NCI-H1092 (cell line): Measurements from ENCODE around the gene SIVA1.

Experiments used
- DNase-seq: peaks from one replicate; lab custom pipeline; 2025; lab: John Stamatoyannopoulos, UW

SIVA1 gene

GRCh38 chr14:104784846-104785707 lies 32.1 kb downstream of the SIVA1 start:
- DNase-seq: peak; percentile 44

GRCh38 chr14:104785708-104786080 lies 32.7 kb downstream of the SIVA1 start:
- no peak for DNase-seq

- no peak for DNase-seq
Observed at GRCh38 chr14:104786091-104786586, 33.2 kb downstream of the SIVA1 start.

GRCh38 chr14:104786726-104787675 lies 34.1 kb downstream of the SIVA1 start:
- DNase-seq: no peak

DNA sequence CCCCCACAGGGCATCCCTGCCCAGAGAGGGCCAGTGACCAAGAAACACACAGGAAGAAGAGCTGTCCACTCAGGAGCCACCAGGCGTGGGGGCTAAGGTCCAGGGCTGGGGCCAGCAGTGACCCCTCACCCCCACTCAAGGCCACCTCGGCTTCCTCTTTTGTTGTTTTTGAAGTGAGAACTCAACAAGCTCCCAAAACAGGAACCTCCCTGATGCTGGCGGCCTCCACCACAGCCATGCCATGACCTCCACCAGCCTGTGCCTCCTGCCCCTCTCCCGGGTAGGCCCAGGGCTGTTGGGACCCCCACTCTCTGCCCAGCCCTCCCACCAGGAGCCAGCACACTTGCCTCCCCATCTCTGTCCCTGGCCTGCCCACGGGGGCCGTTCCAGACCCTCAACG lies 34.8 kb downstream of the SIVA1 start:
- no peak for DNase-seq

GRCh38 chr14:104788161-104788818 lies 35.3 kb downstream of the SIVA1 start:
- DNase-seq: peak; percentile 89

DNA sequence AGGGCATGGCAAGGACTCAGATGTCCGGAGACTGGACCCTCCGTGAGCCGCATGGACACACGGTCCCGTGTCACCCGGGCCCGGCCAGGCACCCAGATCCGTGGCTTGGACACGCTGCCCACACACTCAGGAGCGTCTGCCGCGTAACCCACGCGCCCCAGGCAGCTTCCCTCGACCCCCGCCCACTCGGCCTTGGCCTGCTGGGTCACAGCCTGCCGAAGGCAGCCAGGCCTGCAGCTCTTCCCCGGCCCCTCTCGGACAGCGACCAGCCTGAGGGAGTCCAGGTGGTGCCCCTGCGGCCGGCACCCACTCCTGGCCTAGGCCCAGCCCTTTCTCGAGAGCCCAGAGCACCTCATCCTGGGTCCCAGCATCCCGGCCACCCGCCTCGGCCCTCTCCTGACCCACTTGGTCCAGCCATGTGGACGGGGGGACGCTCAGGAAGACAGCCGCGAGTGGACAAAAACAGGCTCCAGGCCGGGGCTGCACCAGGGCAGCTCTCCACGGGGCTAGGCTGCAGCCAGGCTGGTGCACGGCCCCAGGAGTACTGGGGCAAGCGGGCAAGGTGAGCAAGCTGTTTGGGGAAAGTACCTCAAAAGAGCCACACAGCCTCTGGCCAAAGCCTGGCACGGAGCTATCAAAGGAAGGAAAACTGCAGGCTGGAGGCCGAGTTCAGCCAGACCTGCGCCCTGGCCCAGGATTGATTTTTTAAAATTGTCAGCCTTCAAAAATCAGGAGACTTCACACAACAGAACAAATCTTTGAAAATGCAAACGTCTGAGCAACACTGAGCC lies 36.1 kb downstream of the SIVA1 start:
- no peak for DNase-seq

DNA sequence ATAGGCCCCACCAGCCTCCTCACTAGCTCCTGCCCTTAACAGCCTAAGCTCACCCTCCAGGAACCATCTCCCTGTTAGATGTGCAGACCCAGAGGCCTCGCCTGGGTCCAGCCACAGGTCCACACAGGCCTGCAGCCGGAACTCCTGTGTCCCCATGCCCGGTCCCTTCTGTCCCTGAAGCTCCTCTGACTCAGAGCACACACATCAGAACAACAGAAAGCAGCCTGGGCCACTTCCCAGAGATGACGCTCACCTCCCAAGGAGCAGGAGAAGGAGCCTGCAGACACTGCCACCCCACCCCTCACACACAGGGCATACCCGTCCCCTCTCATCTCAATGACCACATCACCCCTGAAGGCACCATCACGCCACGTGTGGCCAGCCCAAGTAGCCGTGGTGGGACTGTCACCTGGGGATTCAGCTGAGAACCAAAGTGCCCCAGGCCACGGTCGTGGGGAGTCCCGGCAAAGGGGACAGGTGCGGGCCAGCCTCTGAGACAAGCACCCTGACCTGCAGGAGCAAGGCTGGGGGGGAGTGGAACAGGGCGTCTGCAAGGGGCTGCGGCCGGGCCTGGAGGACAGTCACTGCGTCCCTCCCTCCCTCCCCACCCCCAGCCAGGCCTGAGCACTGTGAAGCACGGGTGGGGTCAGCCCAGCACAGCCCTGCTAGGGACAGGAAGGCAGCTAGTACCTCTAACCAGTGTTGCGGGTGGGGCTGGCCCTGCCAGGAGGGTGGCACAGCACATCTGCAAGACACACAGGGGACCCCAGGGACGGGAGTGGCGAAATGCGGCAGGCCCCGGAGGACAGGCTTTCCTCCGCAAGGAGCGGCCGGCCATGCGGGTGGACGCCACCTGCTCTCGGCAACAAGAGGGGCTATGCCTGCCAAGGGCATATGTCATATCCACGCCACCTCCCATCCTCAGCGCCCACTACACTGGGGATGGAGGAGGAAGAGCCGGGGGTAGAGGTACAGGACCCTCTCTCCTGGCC lies 37.1 kb downstream of the SIVA1 start:
- no peak for DNase-seq

DNA sequence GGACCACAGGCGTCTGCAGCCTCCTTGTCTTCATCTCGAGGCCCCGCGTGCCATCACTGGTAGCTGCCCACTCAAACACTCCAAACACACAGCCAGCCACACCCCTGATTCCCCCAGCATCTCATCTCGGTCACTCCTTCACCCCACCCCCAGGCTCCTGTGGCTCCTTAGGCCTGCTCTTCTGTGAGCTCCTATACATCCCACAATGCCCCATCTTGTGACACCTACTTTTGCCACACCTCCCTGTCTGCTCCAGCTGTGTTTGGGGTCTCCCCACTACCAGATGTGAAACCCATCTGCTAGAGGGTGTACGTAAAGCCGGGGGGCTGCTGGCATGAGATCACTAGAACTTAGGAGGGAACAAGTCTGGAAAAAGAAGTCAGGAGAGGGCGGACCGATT lies 38.5 kb downstream of the SIVA1 start:
- DNase-seq: no peak

DNA sequence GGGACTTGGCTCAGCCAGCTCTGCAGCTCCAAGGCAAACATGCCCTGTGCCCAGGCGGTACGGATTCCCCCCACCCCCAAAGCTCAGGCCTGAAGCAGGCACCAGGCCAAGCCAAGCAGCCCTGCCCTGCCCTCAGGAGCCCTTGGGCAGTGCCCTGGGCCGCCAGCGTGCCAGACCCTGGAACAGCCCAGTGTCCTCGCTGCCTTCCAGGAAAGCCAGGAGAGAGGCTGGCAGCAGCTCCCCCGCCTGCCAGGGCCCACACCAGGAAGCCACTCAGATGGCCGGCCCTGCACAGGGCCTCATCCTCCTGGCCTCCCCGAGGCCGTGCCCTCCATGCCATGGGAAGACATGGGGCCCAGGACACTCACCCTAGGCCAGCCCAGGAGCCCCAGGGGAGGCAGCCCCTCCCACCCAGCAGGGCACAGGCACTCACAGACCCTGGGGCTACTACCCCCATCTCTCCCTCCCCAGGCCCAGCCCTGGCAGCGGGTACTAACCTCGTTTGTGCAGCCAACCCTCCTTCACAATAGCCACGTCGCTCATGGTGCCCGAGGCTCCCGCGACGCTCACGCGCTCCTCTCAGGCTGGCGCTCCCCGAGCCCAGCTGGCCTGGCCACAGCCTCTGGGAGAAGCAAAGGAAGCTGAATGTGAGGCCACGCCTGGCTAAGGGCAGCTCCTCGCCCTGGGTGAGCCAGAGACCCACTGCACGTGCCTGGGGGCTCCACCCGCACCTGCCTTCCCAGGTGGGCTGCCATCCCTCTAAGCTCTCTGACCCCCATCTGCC lies 39.3 kb downstream of the SIVA1 start:
- no peak for DNase-seq

GRCh38 chr14:104792945-104793702 lies 40.2 kb downstream of the SIVA1 start:
- DNase-seq: no peak

GRCh38 chr14:104793703-104793959 lies 40.7 kb downstream of the SIVA1 start:
- DNase-seq: no peak

GRCh38 chr14:104794099-104794498 lies 41.2 kb downstream of the SIVA1 start:
- no peak for DNase-seq

DNA sequence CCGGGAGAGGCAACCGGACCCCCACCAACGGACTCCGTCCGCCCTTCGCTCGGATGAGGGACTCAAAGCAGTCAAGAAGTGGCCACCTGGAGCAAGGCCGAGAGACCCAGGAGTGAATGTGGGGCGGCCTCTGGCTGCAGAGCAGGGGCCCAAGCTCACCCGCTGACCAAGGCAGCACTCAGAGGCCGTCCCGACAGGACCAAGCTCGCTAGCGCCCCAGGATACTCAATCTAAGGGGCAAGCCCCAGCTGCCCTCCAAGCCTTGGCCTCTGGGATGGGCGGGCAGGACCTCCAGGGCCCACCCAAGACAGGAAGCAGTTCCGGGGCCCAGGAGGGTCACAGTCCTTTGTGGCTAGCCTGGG lies 41.7 kb downstream of the SIVA1 start:
- no peak for DNase-seq

GRCh38 chr14:104794993-104795780 lies 42.2 kb downstream of the SIVA1 start, which contains the start of gene AKT1:
AKT1 (minus strand) TSS chr14:104795748; CDS start chr14:104792643, 3,105 bp downstream.
- no peak for DNase-seq

GRCh38 chr14:104795781-104796686 lies 43.1 kb downstream of the SIVA1 start:
- DNase-seq: no peak

GRCh38 chr14:104796687-104797081 lies 43.7 kb downstream of the SIVA1 start:
- DNase-seq: no peak
